ENCODE data around the gene LGI2.

DNA sequence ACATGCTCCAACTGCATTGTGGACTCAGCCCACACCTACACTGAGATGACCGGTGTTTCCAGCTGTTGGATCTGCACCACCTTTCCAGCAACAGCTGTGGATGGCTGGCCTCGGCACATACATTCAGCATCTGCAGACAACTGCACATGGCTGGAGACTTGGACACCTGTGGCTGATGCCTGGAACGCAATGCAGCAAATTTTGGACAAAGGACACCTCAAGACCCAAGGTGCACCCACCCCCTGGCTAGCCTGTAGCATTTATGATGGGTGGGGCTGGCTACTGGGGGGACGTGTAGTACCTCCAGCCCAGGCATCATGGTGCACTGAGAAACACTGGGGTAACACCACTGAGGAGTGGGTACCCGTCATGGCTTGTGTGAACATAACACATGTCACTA is 60.6 kb downstream of the LGI2 start:
- TF ChIP-seq TAF1 (IDR thresholded peaks at IDR 0.05; ENCODE audit: borderline replicate concordance, low read depth, low read length) (no peak), POLR2A (IDR thresholded peaks at IDR 0.05; ENCODE audit: low read depth, low read length) (no peak), POLR2AphosphoS5 (IDR thresholded peaks at IDR 0.05; ENCODE audit: low read depth, low read length) (no peak)
